Ishikawa (cell line): ENCODE measurements around the gene JMJD7.

Source experiments
- CEBPB ChIP-seq: IDR thresholded peaks from 2 replicates; pipeline ENCODE4 v1.6.1; 2012
- CREB1 ChIP-seq: IDR thresholded peaks from 2 replicates; pipeline ENCODE4 v1.6.1; 2012; ENCODE audit warnings: low read depth
- EGR1 ChIP-seq: IDR thresholded peaks from 2 replicates; pipeline ENCODE4 v1.6.1; 2012
- EP300 ChIP-seq: IDR thresholded peaks from 2 replicates; pipeline ENCODE4 v1.6.1; 2012; ENCODE audit warnings: borderline replicate concordance
- FOXM1 ChIP-seq: IDR thresholded peaks from 2 replicates; pipeline ENCODE4 v1.6.1; 2012; ENCODE audit warnings: low read depth, borderline replicate concordance
- NFIC ChIP-seq: IDR thresholded peaks from 2 replicates; pipeline ENCODE4 v1.6.1; 2012
- RAD21 ChIP-seq: IDR thresholded peaks from 2 replicates; pipeline ENCODE4 v1.6.1; 2012; ENCODE audit warnings: low read depth
- TAF1 ChIP-seq: IDR thresholded peaks from 2 replicates; pipeline ENCODE4 v1.6.1; 2012; ENCODE audit warnings: low read depth, mild to moderate bottlenecking
- TCF12 ChIP-seq: IDR thresholded peaks from 2 replicates; pipeline ENCODE4 v1.6.1; 2012; ENCODE audit warnings: low read depth
- TEAD4 ChIP-seq: IDR thresholded peaks from 2 replicates; pipeline ENCODE4 v1.6.1; 2012
- YY1 ChIP-seq: IDR thresholded peaks from 2 replicates; pipeline ENCODE4 v1.6.1; 2012; ENCODE audit warnings: low read depth
- ZBTB7A ChIP-seq: IDR thresholded peaks from 2 replicates; pipeline ENCODE4 v1.6.1; 2012; ENCODE audit warnings: low read depth
- TF ChIP-seq, protein P1 (sequence below): IDR thresholded peaks from 2 replicates; pipeline ENCODE4 v1.6.1; 2012
- TF ChIP-seq, protein P2 (sequence below): IDR thresholded peaks from 2 replicates; pipeline ENCODE4 v1.6.1; 2012; ENCODE audit warnings: low read depth, mild to moderate bottlenecking
- TF ChIP-seq, protein P3 (sequence below): IDR thresholded peaks from 2 replicates; pipeline ENCODE4 v1.6.1; 2012

JMJD7 gene

DNA sequence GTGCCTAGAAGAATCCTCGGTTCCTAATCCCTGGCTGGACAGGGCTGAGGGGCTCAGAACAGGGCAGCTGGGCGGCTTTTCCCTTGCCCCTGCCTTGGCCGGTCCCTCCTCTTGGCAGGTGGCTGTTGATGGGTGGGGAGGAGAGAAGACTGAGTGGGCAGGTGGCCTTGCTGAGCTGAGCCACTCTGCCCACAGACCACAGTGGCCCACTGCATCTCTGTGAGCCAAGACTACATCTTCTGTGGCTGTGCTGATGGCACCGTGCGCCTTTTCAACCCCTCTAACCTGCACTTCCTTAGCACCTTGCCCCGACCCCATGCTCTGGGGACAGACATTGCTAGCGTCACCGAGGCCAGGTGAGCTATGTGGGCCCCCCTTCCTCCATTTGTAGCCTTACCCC lies 14.5 kb upstream of the JMJD7 start:
- no peak for TF ChIP-seq RAD21
- no peak for TF ChIP-seq TEAD4
- no peak for TF ChIP-seq YY1
- no peak for TF ChIP-seq CREB1
- TF ChIP-seq TAF1: no peak
- no peak for TF ChIP-seq EP300
- TF ChIP-seq, protein P1, sequence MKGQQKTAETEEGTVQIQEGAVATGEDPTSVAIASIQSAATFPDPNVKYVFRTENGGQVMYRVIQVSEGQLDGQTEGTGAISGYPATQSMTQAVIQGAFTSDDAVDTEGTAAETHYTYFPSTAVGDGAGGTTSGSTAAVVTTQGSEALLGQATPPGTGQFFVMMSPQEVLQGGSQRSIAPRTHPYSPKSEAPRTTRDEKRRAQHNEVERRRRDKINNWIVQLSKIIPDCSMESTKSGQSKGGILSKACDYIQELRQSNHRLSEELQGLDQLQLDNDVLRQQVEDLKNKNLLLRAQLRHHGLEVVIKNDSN: no peak
- TF ChIP-seq CEBPB: no peak
- TF ChIP-seq NFIC: no peak

DNA sequence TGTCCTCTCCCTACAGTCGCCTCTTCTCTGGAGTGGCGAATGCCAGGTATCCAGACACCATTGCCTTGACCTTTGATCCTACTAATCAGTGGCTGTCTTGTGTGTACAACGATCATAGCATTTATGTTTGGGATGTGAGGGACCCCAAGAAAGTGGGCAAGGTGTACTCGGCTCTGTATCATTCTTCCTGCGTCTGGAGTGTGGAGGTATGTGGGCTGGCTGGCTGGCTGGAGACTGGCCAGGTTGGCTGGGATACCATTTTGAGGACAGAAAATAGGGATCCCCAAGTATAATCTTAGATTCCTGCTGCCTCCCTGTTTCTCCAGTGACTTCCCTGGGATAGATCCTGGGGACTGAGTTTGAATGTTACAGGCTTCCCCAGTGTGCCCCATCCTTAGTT lies 13.4 kb upstream of the JMJD7 start:
- no peak for TF ChIP-seq TCF12
- TF ChIP-seq CEBPB: no peak
- TF ChIP-seq, protein P1: no peak
- TF ChIP-seq CREB1: no peak
- TF ChIP-seq, protein P2, sequence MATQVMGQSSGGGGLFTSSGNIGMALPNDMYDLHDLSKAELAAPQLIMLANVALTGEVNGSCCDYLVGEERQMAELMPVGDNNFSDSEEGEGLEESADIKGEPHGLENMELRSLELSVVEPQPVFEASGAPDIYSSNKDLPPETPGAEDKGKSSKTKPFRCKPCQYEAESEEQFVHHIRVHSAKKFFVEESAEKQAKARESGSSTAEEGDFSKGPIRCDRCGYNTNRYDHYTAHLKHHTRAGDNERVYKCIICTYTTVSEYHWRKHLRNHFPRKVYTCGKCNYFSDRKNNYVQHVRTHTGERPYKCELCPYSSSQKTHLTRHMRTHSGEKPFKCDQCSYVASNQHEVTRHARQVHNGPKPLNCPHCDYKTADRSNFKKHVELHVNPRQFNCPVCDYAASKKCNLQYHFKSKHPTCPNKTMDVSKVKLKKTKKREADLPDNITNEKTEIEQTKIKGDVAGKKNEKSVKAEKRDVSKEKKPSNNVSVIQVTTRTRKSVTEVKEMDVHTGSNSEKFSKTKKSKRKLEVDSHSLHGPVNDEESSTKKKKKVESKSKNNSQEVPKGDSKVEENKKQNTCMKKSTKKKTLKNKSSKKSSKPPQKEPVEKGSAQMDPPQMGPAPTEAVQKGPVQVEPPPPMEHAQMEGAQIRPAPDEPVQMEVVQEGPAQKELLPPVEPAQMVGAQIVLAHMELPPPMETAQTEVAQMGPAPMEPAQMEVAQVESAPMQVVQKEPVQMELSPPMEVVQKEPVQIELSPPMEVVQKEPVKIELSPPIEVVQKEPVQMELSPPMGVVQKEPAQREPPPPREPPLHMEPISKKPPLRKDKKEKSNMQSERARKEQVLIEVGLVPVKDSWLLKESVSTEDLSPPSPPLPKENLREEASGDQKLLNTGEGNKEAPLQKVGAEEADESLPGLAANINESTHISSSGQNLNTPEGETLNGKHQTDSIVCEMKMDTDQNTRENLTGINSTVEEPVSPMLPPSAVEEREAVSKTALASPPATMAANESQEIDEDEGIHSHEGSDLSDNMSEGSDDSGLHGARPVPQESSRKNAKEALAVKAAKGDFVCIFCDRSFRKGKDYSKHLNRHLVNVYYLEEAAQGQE: no peak
- no peak for TF ChIP-seq ZBTB7A
- TF ChIP-seq, protein P3, sequence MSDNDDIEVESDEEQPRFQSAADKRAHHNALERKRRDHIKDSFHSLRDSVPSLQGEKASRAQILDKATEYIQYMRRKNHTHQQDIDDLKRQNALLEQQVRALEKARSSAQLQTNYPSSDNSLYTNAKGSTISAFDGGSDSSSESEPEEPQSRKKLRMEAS: no peak
- TF ChIP-seq EP300: no peak
- TF ChIP-seq TAF1: no peak

DNA sequence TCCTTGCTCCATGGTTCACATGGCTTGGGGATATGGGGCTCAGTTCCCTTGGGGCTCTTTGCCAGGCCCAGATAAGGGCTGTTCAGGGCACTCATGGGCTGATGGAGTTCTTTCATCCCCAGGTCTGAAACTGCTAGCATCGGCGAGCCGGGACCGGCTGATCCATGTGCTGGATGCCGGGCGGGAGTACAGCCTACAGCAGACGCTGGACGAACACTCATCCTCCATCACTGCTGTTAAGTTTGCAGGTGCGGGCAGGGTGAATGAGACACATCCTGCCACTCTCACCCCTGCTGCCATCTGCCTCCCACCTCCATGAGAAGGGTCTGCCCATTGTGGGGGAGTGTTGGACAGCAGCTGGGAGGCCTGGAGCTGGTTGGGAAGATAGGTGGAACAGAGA lies 11.1 kb upstream of the JMJD7 start:
- TF ChIP-seq FOXM1: no peak
- TF ChIP-seq EP300: no peak
- TF ChIP-seq, protein P1: no peak
- TF ChIP-seq RAD21: no peak
- TF ChIP-seq CREB1: no peak
- TF ChIP-seq ZBTB7A: no peak

DNA sequence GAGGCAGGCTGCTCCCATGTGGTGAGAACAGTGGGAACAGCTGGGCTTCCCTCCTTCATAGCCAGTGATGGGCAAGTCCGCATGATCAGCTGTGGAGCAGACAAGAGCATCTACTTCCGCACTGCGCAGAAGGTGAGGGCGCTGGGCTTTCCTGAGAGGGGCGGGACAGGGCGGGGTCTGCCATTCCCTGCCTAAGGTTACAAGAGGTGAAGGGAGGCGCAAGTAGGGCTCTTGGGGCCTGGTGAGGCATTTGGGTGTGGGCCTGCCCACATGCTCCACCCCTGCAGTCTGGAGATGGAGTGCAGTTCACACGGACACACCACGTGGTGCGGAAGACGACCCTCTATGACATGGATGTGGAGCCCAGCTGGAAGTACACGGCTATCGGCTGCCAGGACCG lies 10.6 kb upstream of the JMJD7 start:
- TF ChIP-seq ZBTB7A: no peak
- TF ChIP-seq TCF12: no peak
- TF ChIP-seq EP300: no peak
- no peak for TF ChIP-seq RAD21
- TF ChIP-seq CREB1: no peak
- TF ChIP-seq, protein P1: no peak

DNA sequence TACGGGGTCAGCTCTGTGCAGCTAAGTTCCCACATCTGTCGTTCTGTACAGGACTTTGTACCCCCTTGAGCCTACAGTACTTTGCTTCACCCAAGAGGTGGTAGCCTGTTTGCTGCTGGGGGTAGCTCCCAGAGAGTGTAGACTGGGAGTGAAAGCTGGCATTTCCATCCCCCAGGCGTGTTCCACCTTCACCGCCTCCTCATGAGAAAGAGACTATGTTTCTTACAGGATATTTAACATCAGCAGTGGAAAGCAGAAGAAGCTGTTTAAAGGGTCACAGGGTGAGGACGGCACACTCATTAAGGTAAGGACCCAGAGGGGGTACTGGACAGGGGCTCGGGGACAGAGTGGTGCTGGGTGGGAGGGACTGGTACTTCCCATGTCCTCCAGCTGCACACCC lies 10.1 kb upstream of the JMJD7 start:
- TF ChIP-seq TCF12: no peak
- TF ChIP-seq TEAD4: no peak
- no peak for TF ChIP-seq ZBTB7A
- TF ChIP-seq CREB1: no peak
- no peak for TF ChIP-seq TAF1
- TF ChIP-seq FOXM1: no peak
- no peak for TF ChIP-seq NFIC
- no peak for TF ChIP-seq RAD21
- no peak for TF ChIP-seq EP300
- TF ChIP-seq EGR1: no peak
- TF ChIP-seq, protein P1: no peak
- no peak for TF ChIP-seq CEBPB
- no peak for TF ChIP-seq YY1
- TF ChIP-seq, protein P3: no peak
- TF ChIP-seq, protein P2: no peak
